Chondrocyte (in vitro differentiated cells): Measurements from ENCODE around the gene URB2. TPM values are rescaled to one million over a fixed set of nuclear protein-coding genes. Genes with fewer than 3 reads are reported as not detected.

Experiments used
- DNase-seq: peaks from one replicate; pipeline ENCODE4 v3.0.0; 2021; ENCODE audit warnings: mixed read lengths, low spot score
- H3K27ac Mint-ChIP-seq: one replicate; pipeline ENCODE4 v1.8.0; 2021; ENCODE audit warnings: mild to moderate bottlenecking, moderate library complexity, mixed read lengths; ENCODE audit not compliant: unreplicated experiment
- H3K27me3 Mint-ChIP-seq: 2 replicates; pipeline ENCODE4 v1.8.0; 2021; ENCODE audit warnings: low read depth, mixed read lengths
- H3K36me3 Mint-ChIP-seq: 2 replicates; pipeline ENCODE4 v1.8.0; 2021; ENCODE audit warnings: low read depth, mixed read lengths
- H3K4me1 Mint-ChIP-seq: 2 replicates; pipeline ENCODE4 v1.8.0; 2021; ENCODE audit warnings: low read depth, mild to moderate bottlenecking, mixed read lengths
- H3K4me3 Mint-ChIP-seq: one replicate; pipeline ENCODE4 v1.8.0; 2021; ENCODE audit warnings: mild to moderate bottlenecking, moderate library complexity, mixed read lengths; ENCODE audit not compliant: unreplicated experiment
- H3K9me3 Mint-ChIP-seq: 2 replicates; pipeline ENCODE4 v1.8.0; 2021; ENCODE audit warnings: low read depth, mixed read lengths
- total RNA-seq: library from RNA; stranded (reverse); gene quantifications from 3 replicates; pipeline ENCODE4 v1.2.1, GENCODE V29; 2021
- TF ChIP-seq, protein P1 (sequence below): fragments of 200-600 bp; sonication (generic); IDR thresholded peaks from 2 replicates; pipeline ENCODE4 v1.5.0; 2021; ENCODE audit warnings: antibody characterized with exemption, mild to moderate bottlenecking, moderate library complexity

Gene URB2
- total RNA-seq, 1 donor from 2014 or later: 8.4 TPM

DNA sequence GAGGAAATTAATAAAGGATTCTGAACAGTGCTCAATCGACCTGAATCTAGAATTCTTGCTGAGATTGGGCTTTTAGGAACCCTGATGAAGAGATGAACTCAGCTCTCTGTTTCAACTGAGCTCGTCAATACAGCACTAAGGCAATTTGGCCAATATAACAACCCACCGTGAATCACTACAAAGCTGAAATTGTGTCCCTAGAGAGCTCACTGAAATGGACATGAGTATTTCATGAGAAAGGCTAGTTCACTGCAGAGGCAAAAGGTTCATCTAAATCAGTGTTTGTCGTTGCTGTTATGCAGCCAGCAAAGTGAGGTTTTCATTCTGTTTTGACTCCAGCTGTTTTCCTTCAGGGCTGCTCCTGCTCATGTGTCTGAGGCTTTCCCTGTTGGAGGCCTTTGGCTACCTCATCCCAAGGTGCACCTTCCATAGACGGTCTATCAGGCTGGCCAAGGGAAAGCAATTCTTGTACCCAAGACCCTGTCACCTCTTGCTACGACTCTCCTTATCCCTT lies 83.5 kb downstream of the URB2 start:
- no peak overlapping the region for H3K4me3 Mint-ChIP-seq
- H3K4me1 Mint-ChIP-seq: peaks cover 46% of the 10 kb centered on the region
- peak overlapping the region; percentile 7 for H3K27ac Mint-ChIP-seq
- peaks cover 3% of the 10 kb centered on the region for H3K36me3 Mint-ChIP-seq
- H3K9me3 Mint-ChIP-seq: peaks cover 8% of the 10 kb centered on the region
- TF ChIP-seq, protein P1, sequence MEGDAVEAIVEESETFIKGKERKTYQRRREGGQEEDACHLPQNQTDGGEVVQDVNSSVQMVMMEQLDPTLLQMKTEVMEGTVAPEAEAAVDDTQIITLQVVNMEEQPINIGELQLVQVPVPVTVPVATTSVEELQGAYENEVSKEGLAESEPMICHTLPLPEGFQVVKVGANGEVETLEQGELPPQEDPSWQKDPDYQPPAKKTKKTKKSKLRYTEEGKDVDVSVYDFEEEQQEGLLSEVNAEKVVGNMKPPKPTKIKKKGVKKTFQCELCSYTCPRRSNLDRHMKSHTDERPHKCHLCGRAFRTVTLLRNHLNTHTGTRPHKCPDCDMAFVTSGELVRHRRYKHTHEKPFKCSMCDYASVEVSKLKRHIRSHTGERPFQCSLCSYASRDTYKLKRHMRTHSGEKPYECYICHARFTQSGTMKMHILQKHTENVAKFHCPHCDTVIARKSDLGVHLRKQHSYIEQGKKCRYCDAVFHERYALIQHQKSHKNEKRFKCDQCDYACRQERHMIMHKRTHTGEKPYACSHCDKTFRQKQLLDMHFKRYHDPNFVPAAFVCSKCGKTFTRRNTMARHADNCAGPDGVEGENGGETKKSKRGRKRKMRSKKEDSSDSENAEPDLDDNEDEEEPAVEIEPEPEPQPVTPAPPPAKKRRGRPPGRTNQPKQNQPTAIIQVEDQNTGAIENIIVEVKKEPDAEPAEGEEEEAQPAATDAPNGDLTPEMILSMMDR: no peak
- no peaks in the 10 kb centered on the region for H3K27me3 Mint-ChIP-seq
- no peak for DNase-seq

Other genes starting within 250 kb of the URB2 start
- 0.27 to 3.6 TPM (median 3.5 TPM) in 3 replicates for gene ACTA1, start 192.2 kb upstream of the URB2 start, total RNA-seq
- gene NUP133, start 117.9 kb upstream of the URB2 start, total RNA-seq: 30.7 to 37.0 TPM (median 31.0 TPM) in 3 replicates
- 19.0 to 32.3 TPM (median 32.1 TPM) in 3 replicates for gene ABCB10, start 67.5 kb upstream of the URB2 start, total RNA-seq
- gene TAF5L, start 125 bp upstream of the URB2 start, total RNA-seq: 16.4 to 22.1 TPM (median 18.8 TPM) in 3 replicates